Liver (tissue), 9 donors: ENCODE measurements around the gene CHD3. TPM values are rescaled to one million over a fixed set of nuclear protein-coding genes. Genes with fewer than 3 reads are reported as not detected.

ENCODE experiments used
- DNase-seq: peaks from one replicate; pipeline ENCODE4 v3.0.0-alpha.2; 2017; ENCODE audit warnings: low spot score
- H3K27ac ChIP-seq, 2 donors: one replicate each; pipeline ENCODE4 v1.7.0; 2013; ENCODE audit warnings: inconsistent platforms in 2 of 2, low read length in 2 of 2, control low read depth in 1 of 2, low read depth in 1 of 2, mild to moderate bottlenecking in 1 of 2
- H3K27me3 ChIP-seq, 4 donors: one replicate each; pipeline versions ENCODE4 v1.6.1 to v1.7.0; 2013; ENCODE audit warnings: low read length in 3 of 4, inconsistent platforms in 1 of 4, mild to moderate bottlenecking in 1 of 4, moderate library complexity in 1 of 4; ENCODE audit not compliant: control insufficient read depth in 4 of 4, insufficient read depth in 4 of 4
- H3K36me3 ChIP-seq, 4 donors: one replicate each; pipeline versions ENCODE4 v1.6.1 to v1.7.0; 2013; ENCODE audit warnings: low read length in 3 of 4, mild to moderate bottlenecking in 3 of 4, low read depth in 1 of 4, moderate library complexity in 1 of 4; ENCODE audit not compliant: control insufficient read depth in 4 of 4, insufficient read depth in 3 of 4
- H3K4me1 ChIP-seq, 4 donors: one replicate each; pipeline versions ENCODE4 v1.6.1 to v1.7.0; 2013; ENCODE audit warnings: low read length in 3 of 4, mild to moderate bottlenecking in 3 of 4, moderate library complexity in 1 of 4; ENCODE audit not compliant: control insufficient read depth in 4 of 4, insufficient read depth in 4 of 4
- H3K4me3 ChIP-seq, 3 donors: one replicate each; pipeline versions ENCODE4 v1.6.1 to v1.7.0; 2013; ENCODE audit warnings: low read length in 3 of 3, control low read depth in 1 of 3, low read depth in 1 of 3, mild to moderate bottlenecking in 1 of 3
- H3K9ac ChIP-seq, 2 donors: one replicate each; pipeline ENCODE4 v1.7.0; 2013; ENCODE audit warnings: low read length in 2 of 2, mild to moderate bottlenecking in 2 of 2, moderate library complexity in 2 of 2, control low read depth in 1 of 2, low read depth in 1 of 2
- H3K9me3 ChIP-seq, 4 donors: one replicate each; pipeline versions ENCODE4 v1.6.1 to v1.7.0; 2013; ENCODE audit warnings: low read length in 3 of 4; ENCODE audit not compliant: control insufficient read depth in 4 of 4
- ATF3 ChIP-seq: IDR thresholded peaks from 2 replicates; pipeline ENCODE4 v1.6.1; 2016; ENCODE audit warnings: antibody characterized with exemption
- CTCF ChIP-seq: fragments of 150-350 bp; IDR thresholded peaks from 2 replicates; pipeline ENCODE4 v1.5.1; 2017; ENCODE audit warnings: improper control_type of control experiment, low read depth, low read length; ENCODE audit not compliant: missing input control
- EGR1 ChIP-seq, 2 donors: IDR thresholded peaks; 2 replicates each; pipeline ENCODE4 v1.6.1; 2016 to 2018; ENCODE audit warnings: antibody characterized with exemption in 2 of 2, low read depth in 2 of 2
- FOXA1 ChIP-seq: IDR thresholded peaks from 2 replicates; pipeline ENCODE4 v1.6.1; 2016; ENCODE audit warnings: antibody characterized with exemption
- FOXA2 ChIP-seq: IDR thresholded peaks from 2 replicates; pipeline ENCODE4 v1.6.1; 2016; ENCODE audit warnings: antibody characterized with exemption
- GABPA ChIP-seq, 2 donors: IDR thresholded peaks in 1 of 2; conservative IDR thresholded peaks in 1 of 2; 2 replicates each; pipeline ENCODE4 v1.6.1; 2016; ENCODE audit warnings: antibody characterized with exemption in 2 of 2, mild to moderate bottlenecking in 1 of 2, moderate library complexity in 1 of 2
- HNF4A ChIP-seq, 2 donors: conservative IDR thresholded peaks; 2 replicates each; pipeline ENCODE4 v1.6.1; 2016; ENCODE audit warnings: antibody characterized with exemption in 2 of 2, mild to moderate bottlenecking in 2 of 2
- HNF4G ChIP-seq: IDR thresholded peaks from 2 replicates; pipeline ENCODE4 v1.6.1; 2016; ENCODE audit warnings: antibody characterized with exemption
- JUND ChIP-seq, 2 donors: IDR thresholded peaks; 2 replicates each; pipeline ENCODE4 v1.6.1; 2016; ENCODE audit warnings: antibody characterized with exemption in 2 of 2
- MAX ChIP-seq: IDR thresholded peaks from 2 replicates; pipeline ENCODE4 v1.6.1; 2016; ENCODE audit warnings: antibody characterized with exemption
- NR2F2 ChIP-seq: IDR thresholded peaks from 2 replicates; pipeline ENCODE4 v1.6.1; 2016; ENCODE audit warnings: antibody characterized with exemption
- RAD21 ChIP-seq, 2 donors: IDR thresholded peaks; 2 replicates each; pipeline ENCODE4 v1.6.1; 2016; ENCODE audit warnings: antibody characterized with exemption in 2 of 2, mild to moderate bottlenecking in 2 of 2
- RXRA ChIP-seq, 2 donors: IDR thresholded peaks; 2 replicates each; pipeline ENCODE4 v1.6.1; 2017 to 2018; ENCODE audit warnings: antibody characterized with exemption in 2 of 2, mild to moderate bottlenecking in 1 of 2
- SP1 ChIP-seq: IDR thresholded peaks from 2 replicates; pipeline ENCODE4 v1.6.1; 2018; ENCODE audit warnings: antibody characterized with exemption, mild to moderate bottlenecking
- TAF1 ChIP-seq: conservative IDR thresholded peaks from 2 replicates; pipeline ENCODE4 v1.6.1; 2016; ENCODE audit warnings: antibody characterized with exemption, mild to moderate bottlenecking
- YY1 ChIP-seq: IDR thresholded peaks from 2 replicates; pipeline ENCODE4 v1.6.1; 2016; ENCODE audit warnings: antibody characterized with exemption, mild to moderate bottlenecking
- WGBS: extraction: QIAGEN DNeasy Blood & Tissue Kit; methylation state at CpG from one replicate; pipeline ENCODE4 v1.1.7; 2013; 5-methylcytosine and 5-hydroxymethylcytosine counted together
- polyA plus RNA-seq, 2 donors: library from polyadenylated mRNA; stranded (reverse) in 1 of 2; unstranded in 1 of 2; fragments of 200-250 nt in 1 of 2; fragments of >200 nt in 1 of 2; fragmentation: Nextera tagmentation in 1 of 2; extraction: Ambion mirVana in 1 of 2; gene quantifications; one replicate each; pipeline versions ENCODE4 v1.2.1 to v1.2.3, GENCODE V29; 2013 to 2015
- total RNA-seq, 2 donors: library from RNA; depleted of rRNA; stranded (reverse); fragments of >200 nt; gene quantifications; one replicate each; pipeline ENCODE4 v1.2.3, GENCODE V29; 2014
- TF ChIP-seq, protein P1 (sequence below): IDR thresholded peaks from 2 replicates; pipeline ENCODE4 v1.6.1; 2016; ENCODE audit warnings: antibody characterized with exemption
- TF ChIP-seq, protein P2 (sequence below): IDR thresholded peaks from 2 replicates; pipeline ENCODE4 v1.6.1; 2016; ENCODE audit warnings: antibody characterized with exemption, mild to moderate bottlenecking
- donor health status: healthy.
- donor health status: healthy.
- donor health status: healthy.
- donor health status: healthy.
- donor health status: healthy.

The CHD3 gene
- total and polyA plus RNA-seq, 4 donors = 1.9 to 14.4 (median 7.2) TPM

DNA sequence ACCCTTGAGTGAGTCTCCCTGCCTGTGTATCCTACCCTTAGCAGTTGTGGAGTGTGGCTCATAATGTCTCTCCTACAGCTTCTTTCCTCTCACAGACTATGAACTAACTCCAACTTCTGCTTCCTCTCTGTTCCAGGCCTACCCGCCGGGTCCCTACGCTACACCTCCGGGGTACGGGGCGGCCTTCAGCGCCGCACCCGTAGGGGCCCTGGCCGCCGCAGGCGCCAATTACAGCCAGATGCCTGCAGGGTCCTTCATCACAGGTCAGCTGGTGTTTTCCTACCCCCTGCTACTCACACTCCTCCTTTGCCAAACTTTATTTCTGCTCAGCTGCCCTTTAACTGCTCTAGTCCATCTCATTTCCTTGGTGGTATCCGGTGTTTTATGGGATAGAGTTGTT, 22.1 kb downstream of the CHD3 start:
- H3K27me3 ChIP-seq = no peaks in the 10 kb centered on the region
- H3K4me3 ChIP-seq = no peak overlapping the region
- H3K9me3 ChIP-seq = no peaks in the 10 kb centered on the region
- H3K27ac ChIP-seq = no peak overlapping the region
- H3K9ac ChIP-seq = no peak overlapping the region
- H3K4me1 ChIP-seq = peaks cover 4 to 11% (median 6%) of the 10 kb centered on the region in 4 donors
- DNase-seq = no peak
- TF ChIP-seq, protein P1, sequence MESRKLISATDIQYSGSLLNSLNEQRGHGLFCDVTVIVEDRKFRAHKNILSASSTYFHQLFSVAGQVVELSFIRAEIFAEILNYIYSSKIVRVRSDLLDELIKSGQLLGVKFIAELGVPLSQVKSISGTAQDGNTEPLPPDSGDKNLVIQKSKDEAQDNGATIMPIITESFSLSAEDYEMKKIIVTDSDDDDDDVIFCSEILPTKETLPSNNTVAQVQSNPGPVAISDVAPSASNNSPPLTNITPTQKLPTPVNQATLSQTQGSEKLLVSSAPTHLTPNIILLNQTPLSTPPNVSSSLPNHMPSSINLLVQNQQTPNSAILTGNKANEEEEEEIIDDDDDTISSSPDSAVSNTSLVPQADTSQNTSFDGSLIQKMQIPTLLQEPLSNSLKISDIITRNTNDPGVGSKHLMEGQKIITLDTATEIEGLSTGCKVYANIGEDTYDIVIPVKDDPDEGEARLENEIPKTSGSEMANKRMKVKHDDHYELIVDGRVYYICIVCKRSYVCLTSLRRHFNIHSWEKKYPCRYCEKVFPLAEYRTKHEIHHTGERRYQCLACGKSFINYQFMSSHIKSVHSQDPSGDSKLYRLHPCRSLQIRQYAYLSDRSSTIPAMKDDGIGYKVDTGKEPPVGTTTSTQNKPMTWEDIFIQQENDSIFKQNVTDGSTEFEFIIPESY = no peak
- no peak for TF ChIP-seq EGR1 (IDR thresholded peaks at IDR 0.05; ENCODE audit: low read depth in 2 of 2)
- TF ChIP-seq HNF4G = no peak
- TF ChIP-seq ATF3 = no peak
- no peak for TF ChIP-seq RXRA (IDR thresholded peaks at IDR 0.05)
- TF ChIP-seq YY1 = no peak
- TF ChIP-seq FOXA1 = no peak
- TF ChIP-seq MAX = no peak
- TF ChIP-seq SP1 = no peak
- no peak for TF ChIP-seq HNF4A (conservative IDR thresholded peaks at IDR 0.05)
- peaks cover 2 to 27% (median 3%) of the 10 kb centered on the region in 4 donors for H3K36me3 ChIP-seq
- WGBS = 94% methylated on average over 13 of the region's 13 CpGs

- Histone ChIP-seq H3K27me3 (no peaks in the 10 kb centered on the region), H3K9me3 (no peaks in the 10 kb centered on the region), H3K4me3 (no peak overlapping the region), H3K36me3 (peaks cover 2 to 25% (median 3%) of the 10 kb centered on the region in 4 donors), H3K9ac (no peak overlapping the region), H3K27ac (no peak overlapping the region), H3K4me1 (peaks cover 4 to 11% (median 7%) of the 10 kb centered on the region in 4 donors)
- no peak for DNase-seq
- 81% methylated on average over 9 of the region's 9 CpGs for WGBS
- TF ChIP-seq CTCF (no peak), NR2F2 (no peak), HNF4A (conservative IDR thresholded peaks at IDR 0.05) (no peak), YY1 (no peak), HNF4G (no peak), ATF3 (no peak), FOXA1 (no peak), RAD21 (IDR thresholded peaks at IDR 0.05) (no peak), JUND (IDR thresholded peaks at IDR 0.05) (no peak), GABPA (IDR thresholded peaks at IDR 0.05 in 1 of 2, conservative IDR thresholded peaks at IDR 0.05 in 1 of 2) (no peak), SP1 (no peak), EGR1 (IDR thresholded peaks at IDR 0.05; ENCODE audit: low read depth in 2 of 2) (no peak), MAX (no peak), RXRA (IDR thresholded peaks at IDR 0.05) (no peak), FOXA2 (no peak), TAF1 (no peak)
- TF ChIP-seq, protein P2, sequence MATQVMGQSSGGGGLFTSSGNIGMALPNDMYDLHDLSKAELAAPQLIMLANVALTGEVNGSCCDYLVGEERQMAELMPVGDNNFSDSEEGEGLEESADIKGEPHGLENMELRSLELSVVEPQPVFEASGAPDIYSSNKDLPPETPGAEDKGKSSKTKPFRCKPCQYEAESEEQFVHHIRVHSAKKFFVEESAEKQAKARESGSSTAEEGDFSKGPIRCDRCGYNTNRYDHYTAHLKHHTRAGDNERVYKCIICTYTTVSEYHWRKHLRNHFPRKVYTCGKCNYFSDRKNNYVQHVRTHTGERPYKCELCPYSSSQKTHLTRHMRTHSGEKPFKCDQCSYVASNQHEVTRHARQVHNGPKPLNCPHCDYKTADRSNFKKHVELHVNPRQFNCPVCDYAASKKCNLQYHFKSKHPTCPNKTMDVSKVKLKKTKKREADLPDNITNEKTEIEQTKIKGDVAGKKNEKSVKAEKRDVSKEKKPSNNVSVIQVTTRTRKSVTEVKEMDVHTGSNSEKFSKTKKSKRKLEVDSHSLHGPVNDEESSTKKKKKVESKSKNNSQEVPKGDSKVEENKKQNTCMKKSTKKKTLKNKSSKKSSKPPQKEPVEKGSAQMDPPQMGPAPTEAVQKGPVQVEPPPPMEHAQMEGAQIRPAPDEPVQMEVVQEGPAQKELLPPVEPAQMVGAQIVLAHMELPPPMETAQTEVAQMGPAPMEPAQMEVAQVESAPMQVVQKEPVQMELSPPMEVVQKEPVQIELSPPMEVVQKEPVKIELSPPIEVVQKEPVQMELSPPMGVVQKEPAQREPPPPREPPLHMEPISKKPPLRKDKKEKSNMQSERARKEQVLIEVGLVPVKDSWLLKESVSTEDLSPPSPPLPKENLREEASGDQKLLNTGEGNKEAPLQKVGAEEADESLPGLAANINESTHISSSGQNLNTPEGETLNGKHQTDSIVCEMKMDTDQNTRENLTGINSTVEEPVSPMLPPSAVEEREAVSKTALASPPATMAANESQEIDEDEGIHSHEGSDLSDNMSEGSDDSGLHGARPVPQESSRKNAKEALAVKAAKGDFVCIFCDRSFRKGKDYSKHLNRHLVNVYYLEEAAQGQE = no peak
- TF ChIP-seq, protein P1 = no peak
Observed at GRCh38 chr17:7911116-7911515, 22.5 kb downstream of the CHD3 start.
